Testis (tissue), 3 donors: ENCODE measurements around the gene ABT1. TPM values are rescaled to one million over a fixed set of nuclear protein-coding genes. Genes with fewer than 3 reads are reported as not detected.

Experiments used
- DNase-seq: peaks from one replicate; pipeline ENCODE4 v3.0.0-alpha.2; 2019
- H3K27ac ChIP-seq, 2 donors: fragments of 200-600 bp; sonication (generic); one replicate each; pipeline ENCODE4 v1.5.1; 2019
- H3K27me3 ChIP-seq: fragments of 200-600 bp; sonication (generic); one replicate; pipeline ENCODE4 v1.5.1; 2019
- H3K36me3 ChIP-seq: fragments of 200-600 bp; sonication (generic); one replicate; pipeline ENCODE4 v1.5.1; 2017; ENCODE audit warnings: low read depth; ENCODE audit errors: missing control alignments
- H3K4me1 ChIP-seq: fragments of 200-600 bp; sonication (generic); one replicate; pipeline ENCODE4 v1.5.1; 2019
- H3K4me3 ChIP-seq, 2 donors: fragments of 200-600 bp; sonication (generic); one replicate each; pipeline ENCODE4 v1.5.1; 2017 to 2019
- H3K9me3 ChIP-seq: fragments of 200-600 bp; sonication (generic); one replicate; pipeline ENCODE4 v1.5.1; 2017
- POLR2A ChIP-seq: fragments of 450-650 bp; IDR thresholded peaks from one replicate; pipeline ENCODE4 v1.6.1; 2017; ENCODE audit warnings: antibody characterized with exemption, mild to moderate bottlenecking, moderate library complexity
- WGBS, 2 donors: methylation state at CpG; one replicate each; pipeline ENCODE4 v1.1.5; 2018; 5-methylcytosine and 5-hydroxymethylcytosine counted together
- intact Hi-C: fragments of 100-400 bp; cut with DNase I; formaldehyde crosslinking; loops from one replicate; pipeline ENCODE4 v1.15.1; 2023; ENCODE audit warnings: low total_unique reads
- polyA plus RNA-seq: library from polyadenylated mRNA; stranded (reverse); fragments of 350-450 nt; fragmentation: Illumina TruSeq; extraction: RNeasy Lipid Tissue Mini Kit (QIAGEN cat#74804); gene quantifications from one replicate; pipeline ENCODE4 v1.2.3, GENCODE V29; 2014; ENCODE audit warnings: low read depth, low replicate concordance; ENCODE audit not compliant: insufficient read depth
- total RNA-seq, 2 donors: library from RNA; depleted of rRNA; stranded (reverse); fragments of >200 nt; gene quantifications; one replicate each; pipeline ENCODE4 v1.2.3, GENCODE V29; 2016
- TF ChIP-seq, protein P1 (sequence below), 3 experiments: fragments of 450-650 bp in 2 of 3; fragments of 200-600 bp in 1 of 3; sonication (generic) in 1 of 3; IDR thresholded peaks; one replicate each; pipeline ENCODE4 v1.5.1; 2016 to 2019; ENCODE audit warnings: antibody characterized with exemption in 3 of 3, mild to moderate bottlenecking in 2 of 3, moderate library complexity in 1 of 3

The ABT1 gene
- total and polyA plus RNA-seq, 3 donors from 2014 or later, result 17.0 to 23.6 (median 18.9) TPM

GRCh38 chr6:26592649-26593048, 4.1 kb upstream of the ABT1 start:
- H3K36me3 ChIP-seq, result no peaks in the 10 kb centered on the region
- TF ChIP-seq, protein P1, sequence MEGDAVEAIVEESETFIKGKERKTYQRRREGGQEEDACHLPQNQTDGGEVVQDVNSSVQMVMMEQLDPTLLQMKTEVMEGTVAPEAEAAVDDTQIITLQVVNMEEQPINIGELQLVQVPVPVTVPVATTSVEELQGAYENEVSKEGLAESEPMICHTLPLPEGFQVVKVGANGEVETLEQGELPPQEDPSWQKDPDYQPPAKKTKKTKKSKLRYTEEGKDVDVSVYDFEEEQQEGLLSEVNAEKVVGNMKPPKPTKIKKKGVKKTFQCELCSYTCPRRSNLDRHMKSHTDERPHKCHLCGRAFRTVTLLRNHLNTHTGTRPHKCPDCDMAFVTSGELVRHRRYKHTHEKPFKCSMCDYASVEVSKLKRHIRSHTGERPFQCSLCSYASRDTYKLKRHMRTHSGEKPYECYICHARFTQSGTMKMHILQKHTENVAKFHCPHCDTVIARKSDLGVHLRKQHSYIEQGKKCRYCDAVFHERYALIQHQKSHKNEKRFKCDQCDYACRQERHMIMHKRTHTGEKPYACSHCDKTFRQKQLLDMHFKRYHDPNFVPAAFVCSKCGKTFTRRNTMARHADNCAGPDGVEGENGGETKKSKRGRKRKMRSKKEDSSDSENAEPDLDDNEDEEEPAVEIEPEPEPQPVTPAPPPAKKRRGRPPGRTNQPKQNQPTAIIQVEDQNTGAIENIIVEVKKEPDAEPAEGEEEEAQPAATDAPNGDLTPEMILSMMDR (IDR thresholded peaks at IDR 0.05), result no peak
- TF ChIP-seq POLR2A, result no peak
- no peaks in the 10 kb centered on the region for H3K27me3 ChIP-seq
- H3K27ac ChIP-seq, result no peak overlapping the region
- intact Hi-C loops, result loop anchor here (10.0 kb wide), 1 partner anchor 248 kb away; no protein-coding TSS in a partner anchor
- no peak for DNase-seq
- no peaks in the 10 kb centered on the region for H3K9me3 ChIP-seq
- H3K4me1 ChIP-seq, result peaks cover 4% of the 10 kb centered on the region
- no peak overlapping the region for H3K4me3 ChIP-seq
- 46 to 55% methylated on average over 4 of the region's 4 CpGs for WGBS, 2 donors

- Histone ChIP-seq H3K4me3 (no peak overlapping the region), H3K36me3 (no peaks in the 10 kb centered on the region), H3K9me3 (no peaks in the 10 kb centered on the region), H3K4me1 (peaks cover 8% of the 10 kb centered on the region), H3K27ac (no peak overlapping the region), H3K27me3 (no peaks in the 10 kb centered on the region)
- intact Hi-C loops, result loop anchor here (10.0 kb wide), 1 partner anchor 249 kb away; no protein-coding TSS in a partner anchor
- 28 to 41% methylated on average over 20 of the region's 20 CpGs for WGBS, 2 donors
- no peak for DNase-seq
- TF ChIP-seq POLR2A, result no peak
- TF ChIP-seq, protein P1 (IDR thresholded peaks at IDR 0.05), result no peak
Observed at GRCh38 chr6:26593278-26594130, 3.2 kb upstream of the ABT1 start.

GRCh38 chr6:26594131-26594498, 2.6 kb upstream of the ABT1 start:
- intact Hi-C loops, result loop anchor here (10.0 kb wide), 1 partner anchor 249 kb away; no protein-coding TSS in a partner anchor

GRCh38 chr6:26594730-26595632, 1.8 kb upstream of the ABT1 start:
- Histone ChIP-seq H3K27ac (peak overlapping the region; percentile 42 to 80), H3K4me3 (peak overlapping the region; percentile 93 to 99), H3K9me3 (no peaks in the 10 kb centered on the region), H3K36me3 (no peaks in the 10 kb centered on the region), H3K4me1 (peaks cover 8% of the 10 kb centered on the region), H3K27me3 (no peaks in the 10 kb centered on the region)
- 8 to 14% methylated on average over 23 of the region's 23 CpGs for WGBS, 2 donors
- TF ChIP-seq POLR2A, result no peak
- TF ChIP-seq, protein P1 (IDR thresholded peaks at IDR 0.05), result no peak
- no peak for DNase-seq
- intact Hi-C loops, result loop anchor here (5.0 to 10.0 kb wide), 2 partner anchors 233 to 250 kb away; no protein-coding TSS in a partner anchor

More at GRCh38 chr6:26594131-26594498, 2.6 kb upstream of the ABT1 start:
- Histone ChIP-seq H3K4me1 (peaks cover 8% of the 10 kb centered on the region), H3K36me3 (no peaks in the 10 kb centered on the region), H3K9me3 (no peaks in the 10 kb centered on the region), H3K27me3 (no peaks in the 10 kb centered on the region), H3K4me3 (no peak overlapping the region), H3K27ac (no peak overlapping the region)
- no peak for TF ChIP-seq POLR2A
- TF ChIP-seq, protein P1 (IDR thresholded peaks at IDR 0.05), result no peak
- WGBS, 2 donors, result 23 to 33% methylated on average over 6 of the region's 6 CpGs
- DNase-seq, result no peak
